Mesenchymal stem cell (in vitro differentiated cells and primary cell): ENCODE measurements around the gene KPNA1.

Source experiments
- DNase-seq: peaks from one replicate; pipeline ENCODE4 v3.0.0-alpha.2; 2013
- H2AFZ ChIP-seq: one replicate; pipeline ENCODE4 v1.6.1; 2013; ENCODE audit warnings: low read depth, mild to moderate bottlenecking, control low read depth, inconsistent platforms, low read length, moderate library complexity
- H2AK5ac ChIP-seq: 2 replicates; pipeline ENCODE4 v1.6.1; 2013; ENCODE audit warnings: low read length, moderate library complexity, mild to moderate bottlenecking, inconsistent platforms; ENCODE audit not compliant: severe bottlenecking
- H2BK120ac ChIP-seq: one replicate; pipeline ENCODE4 v1.6.1; 2013; ENCODE audit warnings: low read depth, mild to moderate bottlenecking, inconsistent platforms, low read length, moderate library complexity
- H2BK12ac ChIP-seq, 2 experiments: one replicate each; pipeline ENCODE4 v1.6.1; 2013; ENCODE audit warnings: inconsistent platforms in 2 of 2, low read length in 2 of 2, mild to moderate bottlenecking in 2 of 2, moderate library complexity in 2 of 2, control low read depth in 1 of 2
- H2BK15ac ChIP-seq: one replicate; pipeline ENCODE4 v1.6.1; 2013; ENCODE audit warnings: mild to moderate bottlenecking, low read depth, inconsistent platforms; ENCODE audit not compliant: poor library complexity, severe bottlenecking
- H2BK5ac ChIP-seq: 2 replicates; pipeline ENCODE4 v1.6.1; 2013; ENCODE audit warnings: low read depth, mild to moderate bottlenecking, low read length, control low read depth, inconsistent platforms; ENCODE audit not compliant: poor library complexity, severe bottlenecking
- H3K14ac ChIP-seq, 2 experiments: one replicate each; pipeline ENCODE4 v1.6.1; 2013; ENCODE audit warnings: inconsistent platforms in 2 of 2, low read length in 2 of 2, control low read depth in 1 of 2, mild to moderate bottlenecking in 1 of 2, moderate library complexity in 1 of 2
- H3K18ac ChIP-seq, 2 experiments: one replicate each; pipeline ENCODE4 v1.6.1; 2013; ENCODE audit warnings: inconsistent platforms in 2 of 2, low read length in 2 of 2, control low read depth in 1 of 2, low read depth in 1 of 2, mild to moderate bottlenecking in 1 of 2
- H3K23ac ChIP-seq, 2 experiments: one replicate each; pipeline ENCODE4 v1.6.1; 2013; ENCODE audit warnings: inconsistent platforms in 2 of 2, low read length in 2 of 2, mild to moderate bottlenecking in 2 of 2, moderate library complexity in 2 of 2, control low read depth in 1 of 2
- H3K27ac ChIP-seq: 2 replicates; pipeline ENCODE4 v1.5.1; 2013; ENCODE audit warnings: mild to moderate bottlenecking, moderate library complexity, low read length, control low read depth, inconsistent platforms; ENCODE audit not compliant: poor library complexity, severe bottlenecking
- H3K27me3 ChIP-seq, 2 experiments: 2 replicates each; pipeline versions ENCODE4 v1.6.1 to v1.7.0; 2013; ENCODE audit warnings: low read length in 2 of 2, mild to moderate bottlenecking in 2 of 2, moderate library complexity in 2 of 2, control low read depth in 1 of 2, inconsistent platforms in 1 of 2; ENCODE audit not compliant: control insufficient read depth in 1 of 2, insufficient read depth in 1 of 2
- H3K36me3 ChIP-seq, 2 experiments: 2 replicates each; pipeline versions ENCODE4 v1.6.1 to v1.7.0; 2013; ENCODE audit warnings: low read length in 2 of 2, control low read depth in 1 of 2, inconsistent platforms in 1 of 2, low read depth in 1 of 2, mild to moderate bottlenecking in 1 of 2; ENCODE audit not compliant: insufficient read depth in 2 of 2, control insufficient read depth in 1 of 2
- H3K4ac ChIP-seq, 2 experiments: one replicate each; pipeline ENCODE4 v1.6.1; 2013; ENCODE audit warnings: inconsistent platforms in 2 of 2, low read length in 2 of 2, mild to moderate bottlenecking in 2 of 2, moderate library complexity in 2 of 2, control low read depth in 1 of 2, low read depth in 1 of 2
- H3K4me1 ChIP-seq: 2 replicates; pipeline ENCODE4 v1.6.1; 2013; ENCODE audit warnings: low read depth, low read length, control low read depth; ENCODE audit not compliant: control insufficient read depth, insufficient read depth
- H3K4me2 ChIP-seq: 2 replicates; pipeline ENCODE4 v1.6.1; 2013; ENCODE audit warnings: low read length, mild to moderate bottlenecking, inconsistent platforms; ENCODE audit not compliant: poor library complexity, severe bottlenecking
- H3K4me3 ChIP-seq, 2 experiments: 2 replicates each; pipeline versions ENCODE4 v1.5.1 to v1.7.0; 2013; ENCODE audit warnings: low read length in 2 of 2, mild to moderate bottlenecking in 2 of 2, control low read depth in 1 of 2, low read depth in 1 of 2; ENCODE audit not compliant: insufficient read depth in 1 of 2
- H3K79me1 ChIP-seq: replicated peaks from 2 replicates; pipeline ENCODE4 v1.6.1; 2013; ENCODE audit warnings: mild to moderate bottlenecking, control low read depth, low read length, inconsistent platforms; ENCODE audit not compliant: poor library complexity, severe bottlenecking
- H3K9ac ChIP-seq: 2 replicates; pipeline ENCODE4 v1.7.0; 2013; ENCODE audit warnings: mild to moderate bottlenecking, low read length, moderate library complexity
- H3K9me3 ChIP-seq: 2 replicates; pipeline ENCODE4 v1.7.0; 2013; ENCODE audit warnings: mild to moderate bottlenecking, low read length; ENCODE audit not compliant: control insufficient read depth
- H4K8ac ChIP-seq: one replicate; pipeline ENCODE4 v1.6.1; 2013; ENCODE audit warnings: inconsistent platforms, mild to moderate bottlenecking, low read length, moderate library complexity
- H4K91ac ChIP-seq: one replicate; pipeline ENCODE4 v1.6.1; 2013; ENCODE audit warnings: mild to moderate bottlenecking, low read length, inconsistent platforms
- WGBS: methylation state at CpG from one replicate; pipeline ENCODE4 v1.1.7; 2013; ENCODE audit warnings: mixed read lengths; 5-methylcytosine and 5-hydroxymethylcytosine counted together

Gene KPNA1

GRCh38 chr3:122392868-122393844 lies 121.6 kb downstream of the KPNA1 start:
- Histone ChIP-seq H3K4me1 (peaks cover 4% of the 10 kb centered on the region), H3K27ac (no peak overlapping the region), H3K4me3 (no peak overlapping the region), H3K4me2 (no peak overlapping the region), H3K9me3 (no peaks in the 10 kb centered on the region), H3K14ac (no peak overlapping the region), H2BK5ac (no peak overlapping the region), H3K79me1 (peaks cover 10% of the 10 kb centered on the region), H2AK5ac (no peak overlapping the region), H4K8ac (no peak overlapping the region), H3K27me3 (no peaks in the 10 kb centered on the region), H3K4ac (no peak overlapping the region), H3K9ac (peak overlapping the region; percentile 60), H3K18ac (no peak overlapping the region), H2BK120ac (peak overlapping the region; percentile 29), H2AFZ (no peak overlapping the region), H2BK12ac (no peak overlapping the region), H2BK15ac (no peak overlapping the region), H4K91ac (no peak overlapping the region), H3K36me3 (peaks cover 0 to 3% of the 10 kb centered on the region in 2 experiments), H3K23ac (no peak overlapping the region)
- peak; percentile 64 for DNase-seq
- WGBS = 52% methylated on average over 2 of the region's 2 CpGs

GRCh38 chr3:122391681-122392446 lies 122.9 kb downstream of the KPNA1 start:
- DNase-seq = no peak
- Histone ChIP-seq H3K9ac (peak overlapping the region; percentile 23), H3K4me2 (no peak overlapping the region), H3K4ac (no peak overlapping the region), H2BK5ac (no peak overlapping the region), H3K4me3 (no peak overlapping the region), H3K9me3 (no peaks in the 10 kb centered on the region), H2AK5ac (no peak overlapping the region), H4K8ac (no peak overlapping the region), H3K27me3 (no peaks in the 10 kb centered on the region), H3K36me3 (peaks cover 0 to 11% of the 10 kb centered on the region in 2 experiments), H4K91ac (no peak overlapping the region), H2BK15ac (no peak overlapping the region), H3K23ac (no peak overlapping the region), H2BK120ac (no peak overlapping the region), H2BK12ac (no peak overlapping the region), H2AFZ (no peak overlapping the region), H3K4me1 (peaks cover 4% of the 10 kb centered on the region), H3K27ac (no peak overlapping the region), H3K79me1 (peaks cover 13% of the 10 kb centered on the region), H3K18ac (no peak overlapping the region), H3K14ac (no peak overlapping the region)
- WGBS = 91% methylated on average over 1 of the region's 2 CpGs

GRCh38 chr3:122390665-122391064 lies 124.1 kb downstream of the KPNA1 start:
- H2BK15ac ChIP-seq = no peak overlapping the region
- no peak overlapping the region for H2AK5ac ChIP-seq

GRCh38 chr3:122389892-122390291 lies 124.8 kb downstream of the KPNA1 start:
- no peaks in the 10 kb centered on the region for H3K9me3 ChIP-seq
- peaks cover 4% of the 10 kb centered on the region for H3K4me1 ChIP-seq
- H3K36me3 ChIP-seq = peaks cover 0 to 19% of the 10 kb centered on the region in 2 experiments
- H2BK120ac ChIP-seq = no peak overlapping the region
- H3K4me3 ChIP-seq = no peak overlapping the region
- no peak overlapping the region for H3K4ac ChIP-seq
- no peak for DNase-seq
- H4K91ac ChIP-seq = no peak overlapping the region
- no peak overlapping the region for H3K9ac ChIP-seq
- H3K27me3 ChIP-seq = no peaks in the 10 kb centered on the region
- H3K14ac ChIP-seq = no peak overlapping the region
- no peak overlapping the region for H4K8ac ChIP-seq
- over 99% methylated on average over 4 of the region's 4 CpGs for WGBS
- no peak overlapping the region for H2BK15ac ChIP-seq
- no peak overlapping the region for H2AFZ ChIP-seq
- H2BK12ac ChIP-seq = no peak overlapping the region
- H3K23ac ChIP-seq = no peak overlapping the region
- no peak overlapping the region for H2BK5ac ChIP-seq
- H3K79me1 ChIP-seq = peaks cover 17% of the 10 kb centered on the region
- H3K18ac ChIP-seq = no peak overlapping the region
- no peak overlapping the region for H3K4me2 ChIP-seq
- no peak overlapping the region for H2AK5ac ChIP-seq
- H3K27ac ChIP-seq = no peak overlapping the region

More at GRCh38 chr3:122390665-122391064, 124.1 kb downstream of the KPNA1 start:
- Histone ChIP-seq H3K9me3 (no peaks in the 10 kb centered on the region), H2AFZ (no peak overlapping the region), H3K9ac (peak overlapping the region; percentile 46), H4K8ac (no peak overlapping the region), H2BK12ac (no peak overlapping the region), H3K4me2 (no peak overlapping the region), H3K36me3 (peaks cover 0 to 17% of the 10 kb centered on the region in 2 experiments), H3K23ac (no peak overlapping the region), H4K91ac (no peak overlapping the region), H3K4me1 (peaks cover 4% of the 10 kb centered on the region), H2BK5ac (no peak overlapping the region), H2BK120ac (no peak overlapping the region), H3K79me1 (peaks cover 16% of the 10 kb centered on the region), H3K27ac (no peak overlapping the region), H3K4ac (no peak overlapping the region), H3K27me3 (no peaks in the 10 kb centered on the region), H3K18ac (no peak overlapping the region), H3K4me3 (no peak overlapping the region), H3K14ac (no peak overlapping the region)
- DNase-seq = no peak
- WGBS = 63% methylated on average over 4 of the region's 4 CpGs
